ENCODE measurements around the gene NR5A2. TPM values are rescaled to one million over a fixed set of nuclear protein-coding genes. Genes with fewer than 3 reads are reported as not detected.

Gene NR5A2
- total RNA-seq, 1 experiment from 2014 or later = 4.7 TPM

DNA sequence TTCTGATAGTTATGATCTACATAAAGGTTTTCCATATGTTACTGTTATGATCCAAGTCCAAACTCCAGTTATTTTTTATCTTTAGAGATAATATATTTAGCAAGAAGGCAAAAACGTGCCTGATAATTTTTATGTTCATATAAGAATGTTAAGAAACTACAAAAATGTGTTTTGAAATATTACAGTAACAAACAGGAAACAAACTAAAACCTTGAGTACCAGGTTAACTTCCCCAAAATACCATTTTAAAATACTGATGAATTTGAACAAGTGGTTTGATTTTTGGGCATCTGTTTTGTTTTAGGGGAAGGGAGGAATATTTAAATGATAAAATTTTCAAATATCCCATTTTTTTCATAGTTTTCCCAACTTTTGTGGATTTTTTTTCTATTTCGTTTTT is 124.8 kb downstream of the NR5A2 start:
- no peaks in the 10 kb centered on the region for H4K20me1 ChIP-seq (ENCODE audit: control insufficient read depth, insufficient read depth, insufficient read length)
- no peak overlapping the region for H4K8ac ChIP-seq (replicated peaks; ENCODE audit: insufficient read length, low read depth, low read length)
- no peaks in the 10 kb centered on the region for H3K79me2 ChIP-seq (ENCODE audit: insufficient read depth, low read length)
- H4K91ac ChIP-seq (ENCODE audit: insufficient read length, low read depth, low read length) = no peak overlapping the region
- no peaks in the 10 kb centered on the region for H3K27me3 ChIP-seq (ENCODE audit: insufficient read depth, low read length)
- H2BK120ac ChIP-seq (ENCODE audit: low read depth, low read length, poor library complexity, severe bottlenecking) = no peak overlapping the region
- no CpG with 5 or more reads among the region's 2 CpGs for WGBS (ENCODE audit: extremely low coverage, insufficient read length, low lambda C conversion rate)
- no peaks in the 10 kb centered on the region for H3K79me1 ChIP-seq (ENCODE audit: insufficient read depth, low read depth, low read length, poor library complexity, severe bottlenecking)
- Mint-ChIP-seq H3K4me3 (no peak overlapping the region), H3K27me3 (ENCODE audit: low read depth) (no peaks in the 10 kb centered on the region; the same call in 1 of the 2 replicates), H3K9me3 (no peaks in the 10 kb centered on the region), H3K27ac (no peak overlapping the region), H3K36me3 (ENCODE audit: insufficient read depth in 1 of 3, low read depth in 3 of 3) (no peaks in the 10 kb centered on the region), H3K4me1 (no peaks in the 10 kb centered on the region)
- H3K23ac ChIP-seq (ENCODE audit: insufficient read length, low read depth, low read length) = no peak overlapping the region
- no peak overlapping the region for H2BK12ac ChIP-seq (ENCODE audit: insufficient read length, low read depth, low read length)
- H3K56ac ChIP-seq (ENCODE audit: insufficient read length, low read depth, low read length) = no peak overlapping the region
- no peak overlapping the region for H4K5ac ChIP-seq (ENCODE audit: insufficient read length, low read depth, low read length)
- H3K18ac ChIP-seq (ENCODE audit: insufficient read length, low read depth, low read length) = no peak overlapping the region
- no peak overlapping the region for H2AK5ac ChIP-seq (ENCODE audit: insufficient read length, low read length)
- no peak overlapping the region for H3K14ac ChIP-seq (ENCODE audit: insufficient read depth, low read length)
- H3T11ph ChIP-seq (ENCODE audit: low read length) = no peak overlapping the region
- H3K4me1 ChIP-seq (ENCODE audit: insufficient read depth, low read length) = no peaks in the 10 kb centered on the region
- H3K4ac ChIP-seq (ENCODE audit: low read depth, low read length) = no peak overlapping the region
- H2BK5ac ChIP-seq (ENCODE audit: insufficient read length, low read length) = no peak overlapping the region
- H2BK20ac ChIP-seq (ENCODE audit: low read depth, low read length, poor library complexity, severe bottlenecking) = no peak overlapping the region
- TF ChIP-seq, protein P1, sequence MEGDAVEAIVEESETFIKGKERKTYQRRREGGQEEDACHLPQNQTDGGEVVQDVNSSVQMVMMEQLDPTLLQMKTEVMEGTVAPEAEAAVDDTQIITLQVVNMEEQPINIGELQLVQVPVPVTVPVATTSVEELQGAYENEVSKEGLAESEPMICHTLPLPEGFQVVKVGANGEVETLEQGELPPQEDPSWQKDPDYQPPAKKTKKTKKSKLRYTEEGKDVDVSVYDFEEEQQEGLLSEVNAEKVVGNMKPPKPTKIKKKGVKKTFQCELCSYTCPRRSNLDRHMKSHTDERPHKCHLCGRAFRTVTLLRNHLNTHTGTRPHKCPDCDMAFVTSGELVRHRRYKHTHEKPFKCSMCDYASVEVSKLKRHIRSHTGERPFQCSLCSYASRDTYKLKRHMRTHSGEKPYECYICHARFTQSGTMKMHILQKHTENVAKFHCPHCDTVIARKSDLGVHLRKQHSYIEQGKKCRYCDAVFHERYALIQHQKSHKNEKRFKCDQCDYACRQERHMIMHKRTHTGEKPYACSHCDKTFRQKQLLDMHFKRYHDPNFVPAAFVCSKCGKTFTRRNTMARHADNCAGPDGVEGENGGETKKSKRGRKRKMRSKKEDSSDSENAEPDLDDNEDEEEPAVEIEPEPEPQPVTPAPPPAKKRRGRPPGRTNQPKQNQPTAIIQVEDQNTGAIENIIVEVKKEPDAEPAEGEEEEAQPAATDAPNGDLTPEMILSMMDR (conservative IDR thresholded peaks at IDR 0.05) = no peak
- H3K9ac ChIP-seq (ENCODE audit: extremely low read depth, insufficient read length, low read length) = no peak overlapping the region
- no peaks in the 10 kb centered on the region for H3K23me2 ChIP-seq (ENCODE audit: insufficient read length, low read depth, low read length, poor library complexity, severe bottlenecking)
- no peak overlapping the region for H2AFZ ChIP-seq (ENCODE audit: low read length)
- no peak overlapping the region for H3K4me2 ChIP-seq (ENCODE audit: insufficient read depth, insufficient read length, low read length)
- no peak overlapping the region for H2BK15ac ChIP-seq (ENCODE audit: low read depth, low read length)
- no peak for DNase-seq
- H3K9me3 ChIP-seq (ENCODE audit: control insufficient read depth, low read depth, low read length) = no peaks in the 10 kb centered on the region
- H3K27ac ChIP-seq (ENCODE audit: insufficient read length, low read depth, low read length) = no peak overlapping the region

Measured in H9 (cell line).